ENCODE measurements around the gene ERCC5.

ERCC5 gene

GRCh38 chr13:102856557-102856956 is 10.7 kb downstream of the ERCC5 start:
- no peaks in the 10 kb centered on the region for H3K27me3 ChIP-seq (replicated peaks; ENCODE audit: control insufficient read depth, insufficient read depth, low read length)
- TF ChIP-seq CTCF (IDR thresholded peaks at IDR 0.05; ENCODE audit: insufficient read depth, low read length, poor library complexity, severe bottlenecking): no peak
- no peak overlapping the region for H3K4me3 ChIP-seq (replicated peaks; ENCODE audit: low read depth, low read length)
- H3K36me3 ChIP-seq (ENCODE audit: control insufficient read depth, insufficient read depth, low read length): peaks cover 10% of the 10 kb centered on the region
- no peak for DNase-seq (ENCODE audit: extremely low read depth, insufficient read length)

- DNase-seq (ENCODE audit: extremely low read depth, insufficient read length): no peak
- no peak for TF ChIP-seq CTCF (IDR thresholded peaks at IDR 0.05; ENCODE audit: insufficient read depth, low read length, poor library complexity, severe bottlenecking)
- Histone ChIP-seq H3K27me3 (replicated peaks; ENCODE audit: control insufficient read depth, insufficient read depth, low read length) (no peaks in the 10 kb centered on the region), H3K4me3 (replicated peaks; ENCODE audit: low read depth, low read length) (no peak overlapping the region), H3K36me3 (ENCODE audit: control insufficient read depth, insufficient read depth, low read length) (peaks cover 25% of the 10 kb centered on the region)
Measured at GRCh38 chr13:102862624-102863210, 16.9 kb downstream of the ERCC5 start.

GRCh38 chr13:102863590-102863989 is 17.8 kb downstream of the ERCC5 start:
- DNase-seq (ENCODE audit: extremely low read depth, insufficient read length): no peak
- Histone ChIP-seq H3K4me3 (replicated peaks; ENCODE audit: low read depth, low read length) (no peak overlapping the region), H3K36me3 (ENCODE audit: control insufficient read depth, insufficient read depth, low read length) (peaks cover 29% of the 10 kb centered on the region), H3K27me3 (replicated peaks; ENCODE audit: control insufficient read depth, insufficient read depth, low read length) (no peaks in the 10 kb centered on the region)
- no peak for TF ChIP-seq CTCF (IDR thresholded peaks at IDR 0.05; ENCODE audit: insufficient read depth, low read length, poor library complexity, severe bottlenecking)

- H3K4me3 ChIP-seq (replicated peaks; ENCODE audit: low read depth, low read length): no peak overlapping the region
- no peaks in the 10 kb centered on the region for H3K27me3 ChIP-seq (replicated peaks; ENCODE audit: control insufficient read depth, insufficient read depth, low read length)
- H3K36me3 ChIP-seq (ENCODE audit: control insufficient read depth, insufficient read depth, low read length): peaks cover 20% of the 10 kb centered on the region
- no peak for TF ChIP-seq CTCF (IDR thresholded peaks at IDR 0.05; ENCODE audit: insufficient read depth, low read length, poor library complexity, severe bottlenecking)
- no peak for DNase-seq (ENCODE audit: extremely low read depth, insufficient read length)
Measured at GRCh38 chr13:102868366-102868936, 22.6 kb downstream of the ERCC5 start.

- Histone ChIP-seq H3K4me3 (replicated peaks; ENCODE audit: low read depth, low read length) (no peak overlapping the region), H3K36me3 (ENCODE audit: control insufficient read depth, insufficient read depth, low read length) (peaks cover 16% of the 10 kb centered on the region), H3K27me3 (replicated peaks; ENCODE audit: control insufficient read depth, insufficient read depth, low read length) (no peaks in the 10 kb centered on the region)
- no peak for TF ChIP-seq CTCF (IDR thresholded peaks at IDR 0.05; ENCODE audit: insufficient read depth, low read length, poor library complexity, severe bottlenecking)
- no peak for DNase-seq (ENCODE audit: extremely low read depth, insufficient read length)
Measured at GRCh38 chr13:102869948-102870676, 24.3 kb downstream of the ERCC5 start.

All from GM06990 (cell line).